Measurements from ENCODE around the gene APBB1IP.
"Not testable (repeated sequence)": the region's sequence is repeated elsewhere in the genome, so short reads cannot be mapped to it uniquely, and the experiment has no call there.

The APBB1IP gene

DNA sequence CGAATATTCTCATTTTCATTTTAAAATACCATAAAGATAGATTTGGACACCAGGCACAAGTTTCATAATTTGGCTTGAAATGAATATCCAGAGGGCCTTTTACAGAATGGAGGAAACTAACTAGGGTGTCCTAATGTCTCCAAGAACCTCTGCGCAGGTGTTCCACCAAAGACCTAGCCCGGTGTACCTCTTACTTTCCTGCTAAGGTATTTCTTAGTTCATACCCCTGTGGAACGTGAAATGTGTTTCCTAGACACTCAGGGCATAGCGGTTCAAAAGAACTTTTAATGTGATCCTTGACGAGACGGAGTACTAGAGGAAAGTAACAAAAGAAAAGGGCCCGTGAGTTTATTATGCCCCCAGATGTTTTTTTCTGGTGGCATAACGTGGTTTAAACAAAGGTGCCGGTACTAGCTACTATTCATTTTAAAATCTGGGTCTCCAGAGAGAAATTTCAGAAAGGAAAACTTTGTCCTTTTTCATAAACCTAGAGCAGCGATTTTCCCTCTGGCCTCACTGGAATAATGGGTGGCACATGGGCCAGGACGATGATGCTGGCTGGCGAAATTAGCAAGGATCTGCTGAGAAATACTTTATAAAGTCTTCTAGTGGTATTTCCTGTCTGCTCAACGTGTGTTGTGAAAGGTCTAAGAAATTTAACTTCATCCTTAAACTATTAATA, 1.4 kb downstream of the APBB1IP start:
- in situ Hi-C loops (cut with MboI; ENCODE audit: low pct_unique_long_range_greater_than_20kb, low sequenced_read_pairs), result no loop called here
- peak; percentile 50 for DNase-seq

DNA sequence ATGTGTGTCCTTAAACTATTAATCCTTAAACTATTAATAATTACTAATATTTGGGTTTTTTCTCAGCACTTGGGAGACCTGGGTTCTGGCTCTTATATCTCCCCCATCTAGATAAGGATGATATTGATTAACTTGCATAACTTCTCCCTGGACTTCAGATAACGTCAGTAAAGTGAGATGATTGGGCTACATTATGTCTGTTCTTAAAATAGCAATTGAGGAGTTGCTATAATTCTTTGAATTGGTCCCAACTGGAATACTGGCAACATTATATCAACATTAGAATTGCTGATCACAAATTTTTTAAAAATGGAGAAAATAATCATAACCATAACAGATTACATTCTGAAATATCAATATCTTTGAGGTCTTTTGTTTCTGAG, 1.9 kb downstream of the APBB1IP start:
- in situ Hi-C loops (cut with MboI; ENCODE audit: low pct_unique_long_range_greater_than_20kb, low sequenced_read_pairs), result no loop called here
- no peak for DNase-seq

DNA sequence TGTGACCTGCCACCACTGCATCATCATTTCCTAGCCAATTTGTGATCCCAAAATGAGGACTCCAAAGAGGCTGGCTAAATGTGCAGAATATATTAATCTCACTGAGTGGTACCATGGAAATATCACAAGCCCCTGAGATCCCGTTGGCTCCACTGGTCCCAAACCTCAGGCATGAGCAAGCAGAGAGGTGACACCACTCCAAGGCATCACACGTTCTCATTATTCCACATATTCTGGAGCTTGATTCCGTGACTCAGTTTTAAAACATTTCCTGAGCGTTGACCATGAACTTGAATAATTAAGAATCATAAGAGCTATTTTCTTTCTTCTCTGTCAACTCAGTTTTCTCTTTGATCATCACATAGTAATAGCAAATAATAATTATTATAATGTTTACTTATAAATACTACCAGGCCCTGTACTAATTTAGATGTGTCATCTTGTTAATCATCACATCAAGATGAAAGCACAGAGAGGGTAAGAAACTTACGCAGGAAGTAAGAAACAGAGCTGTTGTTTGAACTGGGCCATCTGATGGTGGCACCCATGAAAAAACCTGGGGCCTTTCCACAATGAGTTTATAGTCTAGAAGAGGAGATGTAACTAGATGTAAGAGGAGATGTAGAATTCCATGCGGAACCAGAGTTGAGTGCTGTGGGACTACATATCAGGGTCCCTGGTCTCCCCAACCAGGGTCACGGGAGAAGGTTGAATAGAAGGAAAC, 3.5 kb downstream of the APBB1IP start:
- DNase-seq, result no peak
- in situ Hi-C loops (cut with MboI; ENCODE audit: low pct_unique_long_range_greater_than_20kb, low sequenced_read_pairs), result no loop called here

DNA sequence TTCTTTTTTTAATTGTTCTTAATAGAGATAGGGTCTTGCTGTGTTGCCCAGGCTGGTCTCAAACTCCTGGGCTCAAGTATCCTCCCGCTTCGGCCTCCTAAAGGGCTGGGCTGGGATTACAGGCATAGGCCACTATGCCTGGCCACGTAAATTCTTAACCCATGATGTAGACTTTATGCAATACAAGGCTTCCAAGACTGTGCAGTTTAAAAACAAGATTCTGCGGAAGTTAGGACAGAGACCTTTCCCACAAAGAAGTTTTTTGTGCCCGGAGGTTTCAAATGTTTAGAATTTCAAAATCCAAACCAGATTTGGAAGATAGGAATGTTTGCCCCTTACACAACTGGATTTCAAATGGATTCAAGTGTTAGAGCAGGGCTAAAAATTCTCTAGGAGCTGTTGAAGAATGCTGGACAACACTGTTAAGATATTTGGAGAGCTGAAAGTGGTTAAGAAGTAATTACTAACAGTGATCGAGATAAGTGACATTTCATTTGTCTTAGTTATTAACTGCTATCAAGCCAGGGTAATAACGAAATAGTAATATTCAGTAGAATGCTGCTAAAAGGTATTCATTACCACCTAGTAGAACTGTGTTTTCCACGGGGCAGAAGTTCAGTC, 7.4 kb downstream of the APBB1IP start:
- in situ Hi-C loops (cut with MboI; ENCODE audit: low pct_unique_long_range_greater_than_20kb, low sequenced_read_pairs), result no loop called here
- no peak for DNase-seq

DNA sequence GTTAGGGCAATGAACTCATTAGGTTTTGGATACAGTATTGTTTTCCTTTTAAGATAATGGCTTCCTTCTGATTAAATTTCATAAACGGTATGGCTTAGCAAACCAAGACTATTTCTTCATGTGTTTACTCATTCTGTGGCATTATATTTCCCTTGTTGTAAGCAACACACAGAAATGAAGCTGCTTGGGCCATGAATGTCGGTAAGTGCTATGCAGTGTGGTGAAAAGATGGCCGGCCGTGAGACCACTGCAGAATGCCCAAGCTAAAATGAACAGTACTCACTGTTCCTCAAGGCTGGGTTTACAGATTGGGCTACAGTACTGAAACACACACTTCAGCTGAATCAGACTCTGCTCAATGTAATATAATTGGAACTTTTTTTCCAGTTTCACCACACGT, 8.1 kb downstream of the APBB1IP start:
- in situ Hi-C loops (cut with MboI; ENCODE audit: low pct_unique_long_range_greater_than_20kb, low sequenced_read_pairs), result no loop called here
- DNase-seq, result no peak

DNA sequence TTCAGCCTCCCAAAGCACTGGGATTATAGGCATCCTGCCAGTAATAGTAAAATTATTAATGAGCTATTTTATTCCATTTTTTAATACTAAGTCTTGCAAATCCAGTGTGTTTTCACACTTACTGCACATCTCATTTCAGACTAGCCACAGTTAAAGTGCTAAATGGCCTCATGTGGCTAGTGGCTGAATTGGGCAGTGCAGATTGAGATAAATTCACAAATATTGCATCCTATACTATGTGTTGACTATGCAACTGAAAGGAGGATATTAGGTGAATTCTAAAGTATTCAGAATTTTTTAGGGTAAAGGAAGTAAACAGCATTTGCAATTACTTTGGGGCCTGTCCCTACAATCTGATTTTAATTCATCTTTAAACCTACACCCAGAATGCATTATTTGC, 10.2 kb downstream of the APBB1IP start:
- DNase-seq, result no peak
- in situ Hi-C loops (cut with MboI; ENCODE audit: low pct_unique_long_range_greater_than_20kb, low sequenced_read_pairs), result no loop called here

DNA sequence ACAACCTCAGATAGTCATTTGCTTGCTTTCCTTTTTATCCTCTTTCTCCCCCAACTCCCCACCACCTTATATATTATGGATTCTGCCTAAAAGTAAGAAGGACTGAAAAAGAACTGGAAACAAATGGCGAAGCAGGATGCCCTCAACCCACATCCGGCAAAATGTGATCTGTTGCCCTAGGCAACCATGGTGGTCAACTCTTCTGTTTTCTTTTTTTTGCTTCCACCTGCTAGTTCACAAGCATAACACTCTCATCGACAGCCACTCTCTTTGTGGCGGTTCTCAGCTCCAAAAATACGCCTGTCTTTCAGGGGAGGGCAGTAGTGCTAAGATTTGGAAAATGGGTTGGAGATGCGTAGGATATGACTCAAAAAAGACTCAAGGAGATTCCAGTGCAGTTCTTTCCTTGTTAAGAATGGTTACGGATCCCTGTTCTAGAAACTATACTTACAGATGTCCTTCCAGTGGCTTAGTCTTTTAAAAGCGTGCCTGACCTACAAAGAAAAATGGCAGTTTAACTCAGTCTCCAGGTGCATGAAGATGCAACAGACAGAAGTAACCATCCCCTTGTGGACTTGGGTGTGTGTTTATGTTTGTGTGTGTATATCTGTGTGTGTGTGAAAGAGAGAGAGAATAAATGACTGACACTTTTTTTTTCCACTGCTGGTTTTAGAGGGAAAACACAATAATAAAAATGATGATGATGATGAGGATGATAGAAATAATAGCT, 10.7 kb downstream of the APBB1IP start:
- in situ Hi-C loops (cut with MboI; ENCODE audit: low pct_unique_long_range_greater_than_20kb, low sequenced_read_pairs), result no loop called here
- no peak for DNase-seq

DNA sequence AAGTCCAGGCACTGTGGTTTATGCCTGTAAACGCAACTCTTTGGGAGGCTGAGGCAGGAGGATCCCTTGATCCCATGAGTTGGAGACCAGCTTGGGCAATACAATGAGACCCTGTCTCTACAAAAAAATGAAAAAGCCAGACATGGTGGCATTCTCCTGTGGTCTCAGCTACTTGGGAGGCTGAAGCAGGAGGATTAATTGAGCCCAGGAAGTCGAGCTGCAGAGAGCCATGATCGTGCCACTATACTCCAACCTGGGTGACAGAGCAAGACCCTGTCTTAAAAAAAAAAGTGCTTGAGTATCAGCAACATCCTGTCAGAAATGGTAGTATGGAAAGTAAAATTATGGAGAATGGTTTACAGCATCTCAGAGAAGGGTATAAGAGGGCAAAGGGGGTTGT, 11.6 kb downstream of the APBB1IP start:
- in situ Hi-C loops (cut with MboI; ENCODE audit: low pct_unique_long_range_greater_than_20kb, low sequenced_read_pairs), result no loop called here
- no peak for DNase-seq

DNA sequence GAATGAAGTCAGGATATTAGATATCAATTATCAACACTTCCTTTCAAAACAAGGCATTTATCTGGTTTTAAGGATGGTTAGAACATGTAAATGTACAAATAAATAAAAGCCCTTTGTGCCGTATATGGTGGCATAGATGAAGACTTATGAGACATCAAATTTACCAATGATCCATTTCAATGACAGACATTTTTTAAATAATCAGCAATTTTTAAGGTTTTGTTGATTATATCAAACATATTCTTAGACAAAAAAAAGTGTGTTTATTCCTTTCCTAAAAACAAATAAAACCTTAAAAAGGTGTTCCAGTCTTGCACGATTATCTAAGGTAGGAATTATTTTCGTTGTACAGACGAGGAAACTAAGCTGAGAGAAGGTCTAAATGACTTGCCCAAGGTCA, 13.8 kb downstream of the APBB1IP start:
- no peak for DNase-seq
- in situ Hi-C loops (cut with MboI; ENCODE audit: low pct_unique_long_range_greater_than_20kb, low sequenced_read_pairs), result no loop called here

DNA sequence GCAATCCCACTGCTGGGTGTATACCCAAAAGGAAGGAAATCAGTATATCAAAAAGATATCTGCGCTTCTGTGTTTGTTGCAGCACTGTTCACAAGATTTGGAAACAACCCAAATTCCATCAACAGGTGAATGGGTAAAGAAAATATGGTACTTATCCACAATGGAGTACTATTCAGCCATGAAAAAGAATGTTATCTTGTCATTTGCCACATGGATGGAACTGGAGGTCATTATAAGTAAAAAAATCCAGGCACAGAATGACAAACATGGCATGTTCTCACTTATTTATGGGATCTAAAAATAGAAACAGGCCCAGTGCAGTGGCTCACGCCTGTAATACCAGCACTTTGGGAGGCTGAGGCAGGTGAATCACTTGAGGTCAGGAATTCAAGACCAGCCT, 15.7 kb downstream of the APBB1IP start:
- in situ Hi-C loops (cut with MboI; ENCODE audit: low pct_unique_long_range_greater_than_20kb, low sequenced_read_pairs), result no loop called here

DNA sequence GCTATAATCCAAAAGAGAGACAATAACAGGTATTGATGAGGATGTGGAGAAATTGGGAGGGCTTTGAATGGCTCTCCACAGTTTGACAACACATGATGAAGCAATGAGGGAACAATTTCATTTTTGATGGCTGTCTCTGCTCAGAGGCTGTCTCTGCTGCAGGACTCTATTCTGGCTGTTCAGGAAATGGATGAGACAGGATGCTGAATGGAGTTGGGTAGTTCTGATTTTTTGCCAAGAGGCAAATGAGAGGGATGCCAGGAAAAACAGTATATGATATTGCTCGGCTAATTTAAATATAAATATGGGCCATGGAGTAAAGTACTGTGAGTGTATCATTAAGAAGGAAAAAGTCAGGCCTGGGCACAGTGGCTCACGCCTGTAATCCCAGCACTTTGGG, 16.8 kb downstream of the APBB1IP start:
- in situ Hi-C loops (cut with MboI; ENCODE audit: low pct_unique_long_range_greater_than_20kb, low sequenced_read_pairs), result no loop called here

More for the DNA sequence above, 15.7 kb downstream of the APBB1IP start:
- DNase-seq, result no peak

DNA sequence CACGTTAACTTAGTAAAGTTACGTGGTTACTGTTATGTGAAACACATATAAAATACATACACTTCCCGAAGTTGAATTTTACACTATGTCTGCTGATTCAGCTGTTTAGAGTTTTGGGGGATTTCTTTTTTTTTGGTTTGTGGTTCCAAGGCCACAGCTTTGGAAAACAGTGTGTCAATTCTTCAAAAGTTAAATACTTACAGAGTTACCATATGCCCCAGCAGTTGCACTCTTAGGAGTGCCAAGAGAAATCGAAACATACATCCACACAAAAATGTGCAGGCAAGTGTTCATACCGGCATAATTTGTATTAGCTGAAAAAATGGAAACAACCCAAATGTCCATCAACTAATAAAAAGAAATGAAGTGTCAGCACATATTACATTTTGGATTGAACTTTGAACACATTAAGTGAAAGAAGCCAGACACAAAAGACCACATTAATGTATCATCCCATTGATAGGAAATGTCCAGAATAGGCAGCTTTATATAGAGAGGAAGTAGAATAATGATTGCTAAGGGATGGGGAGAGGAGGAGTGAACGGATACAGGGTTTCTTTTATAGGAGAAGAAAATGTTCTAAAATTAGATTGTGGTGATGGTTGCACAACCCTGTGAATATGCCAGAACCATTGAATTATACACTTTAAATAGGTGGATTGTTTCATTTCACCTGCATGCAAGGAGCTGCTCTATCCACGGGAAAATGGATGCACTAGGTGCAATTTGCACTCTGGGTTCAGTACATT, 17.6 kb downstream of the APBB1IP start:
- DNase-seq, result peak; percentile 78

More for the DNA sequence above, 16.8 kb downstream of the APBB1IP start:
- no peak for DNase-seq

DNA sequence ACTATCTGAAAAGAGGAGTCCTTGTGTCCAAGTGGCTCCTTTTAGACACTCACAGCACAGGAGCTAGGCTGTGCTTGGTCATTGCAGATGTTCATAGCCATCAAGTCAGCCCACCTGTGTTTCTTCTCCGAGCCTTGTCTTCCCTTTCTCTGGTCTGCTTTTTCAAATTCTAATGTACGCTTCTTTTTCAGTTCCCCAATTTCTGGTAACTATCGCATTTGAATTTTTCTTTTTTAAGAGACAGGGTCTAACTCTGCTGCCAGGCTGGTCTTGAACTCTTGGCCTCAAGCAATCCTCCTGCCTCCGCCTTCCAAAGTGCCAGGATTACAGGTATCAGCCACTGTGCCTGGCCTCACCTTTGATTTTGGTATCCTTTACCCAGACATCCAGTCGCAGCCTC, 18.9 kb downstream of the APBB1IP start:
- DNase-seq, result no peak
- in situ Hi-C loops (cut with MboI; ENCODE audit: low pct_unique_long_range_greater_than_20kb, low sequenced_read_pairs), result no loop called here

More for the DNA sequence above, 17.6 kb downstream of the APBB1IP start:
- in situ Hi-C loops (cut with MboI; ENCODE audit: low pct_unique_long_range_greater_than_20kb, low sequenced_read_pairs), result no loop called here

DNA sequence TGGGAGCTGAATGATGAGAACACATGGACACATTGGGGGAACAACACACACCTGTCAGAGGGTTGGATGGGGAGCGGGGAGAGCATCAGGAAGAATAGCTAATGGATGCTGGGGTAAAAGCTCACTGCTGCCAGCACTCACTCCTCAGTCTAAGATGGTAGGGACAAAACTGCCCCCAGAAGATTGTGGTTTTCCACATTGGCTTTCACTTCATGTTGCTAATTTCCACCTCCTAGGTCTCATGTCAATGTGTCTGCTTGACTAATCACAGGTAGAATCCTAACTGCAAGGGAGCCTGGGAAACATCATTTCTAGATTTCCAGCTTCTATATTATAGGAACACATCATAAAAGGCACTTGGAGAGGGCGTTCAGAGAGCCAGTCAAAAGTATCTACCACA, 22.6 kb downstream of the APBB1IP start:
- no peak for DNase-seq
- in situ Hi-C loops (cut with MboI; ENCODE audit: low pct_unique_long_range_greater_than_20kb, low sequenced_read_pairs), result no loop called here

DNA sequence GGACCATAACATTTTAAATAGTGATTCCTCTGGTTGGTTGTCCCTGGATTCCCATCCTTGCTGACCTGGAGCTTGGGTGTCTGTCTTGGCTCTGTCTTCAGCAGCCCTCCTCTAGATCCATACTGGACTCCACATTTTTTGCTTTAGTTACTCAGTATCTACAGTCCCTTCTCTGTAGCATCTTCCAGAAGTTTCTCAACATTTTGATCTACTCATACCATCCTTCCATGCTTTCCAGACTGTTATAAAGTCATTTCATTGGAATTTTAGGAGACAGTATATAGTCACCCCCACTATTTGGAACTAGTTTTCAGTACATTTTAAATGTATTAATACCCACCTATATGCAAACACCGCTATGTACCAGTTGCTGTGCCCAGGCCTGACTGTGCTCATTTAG, 25.8 kb downstream of the APBB1IP start:
- in situ Hi-C loops (cut with MboI; ENCODE audit: low pct_unique_long_range_greater_than_20kb, low sequenced_read_pairs), result no loop called here
- no peak for DNase-seq

DNA sequence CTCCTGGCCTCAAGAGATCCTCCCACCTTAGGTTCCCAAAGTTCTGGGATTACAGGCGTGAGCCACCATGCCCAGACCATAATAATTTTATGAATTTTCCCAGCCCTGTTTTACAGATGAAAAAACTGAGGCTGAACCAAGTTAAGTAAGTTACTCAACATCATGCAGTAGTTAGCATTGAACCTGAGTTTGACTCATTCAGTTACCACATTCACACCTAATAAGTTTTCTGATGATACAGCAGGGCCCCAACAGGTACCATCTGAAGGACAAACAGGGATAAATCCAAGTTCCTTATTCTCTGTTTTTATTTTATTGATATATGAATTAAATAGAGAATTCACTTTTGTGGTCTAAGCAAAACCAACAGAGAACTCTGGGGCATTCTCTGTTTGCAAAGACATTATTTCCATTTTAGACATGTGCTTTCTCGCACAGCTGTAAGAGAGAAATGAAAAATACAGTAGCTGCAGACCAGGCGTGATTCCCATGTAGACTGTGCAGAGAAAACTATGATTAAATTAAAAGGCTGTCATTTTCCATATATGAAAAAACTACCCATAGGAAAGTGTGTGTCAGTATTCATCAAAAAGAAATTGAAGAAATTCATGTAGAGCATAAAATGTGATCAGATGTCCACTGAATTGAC, 26.6 kb downstream of the APBB1IP start:
- DNase-seq, result no peak
- in situ Hi-C loops (cut with MboI; ENCODE audit: low pct_unique_long_range_greater_than_20kb, low sequenced_read_pairs), result no loop called here

DNA sequence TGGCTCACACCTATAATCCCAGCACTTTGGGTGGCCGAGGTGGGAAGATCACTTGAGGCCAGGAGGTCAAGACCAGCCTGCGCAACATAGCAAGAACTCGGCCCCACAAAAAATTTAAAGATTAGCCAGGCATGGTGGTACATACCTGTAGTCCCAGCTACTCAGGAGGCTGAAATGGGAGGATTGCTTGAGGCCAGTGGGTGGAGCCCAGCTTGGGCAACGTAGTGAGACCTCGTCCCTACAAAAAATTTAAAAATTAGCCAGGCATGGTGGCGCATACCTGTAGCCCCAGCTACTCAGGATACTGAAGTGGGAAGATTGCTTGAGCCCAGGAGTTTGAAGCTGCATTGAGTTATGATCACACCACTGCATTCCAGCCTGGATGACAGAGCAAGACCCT, 28.4 kb downstream of the APBB1IP start:
- DNase-seq; in situ Hi-C loops (cut with MboI; ENCODE audit: low pct_unique_long_range_greater_than_20kb, low sequenced_read_pairs): not testable (repeated sequence)

DNA sequence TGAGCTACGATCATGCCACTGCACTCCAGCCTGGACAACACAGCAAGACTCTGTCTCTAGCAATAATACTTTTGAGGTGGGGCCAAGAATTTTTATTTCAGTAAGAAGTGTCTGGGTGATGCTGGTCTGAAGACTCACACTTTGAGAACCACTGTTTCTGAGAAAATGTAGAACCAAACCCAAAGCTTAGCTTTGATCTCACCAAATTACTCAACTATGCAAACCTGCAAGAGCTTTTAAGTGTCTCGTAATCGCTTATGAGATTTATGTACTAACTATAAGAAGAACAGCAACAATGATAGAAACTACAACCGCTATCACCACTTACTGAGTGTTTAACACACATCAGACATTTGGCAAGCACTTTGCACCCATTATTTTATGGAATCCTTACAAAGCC, 29.5 kb downstream of the APBB1IP start:
- DNase-seq, result no peak
- in situ Hi-C loops (cut with MboI; ENCODE audit: low pct_unique_long_range_greater_than_20kb, low sequenced_read_pairs), result no loop called here

DNA sequence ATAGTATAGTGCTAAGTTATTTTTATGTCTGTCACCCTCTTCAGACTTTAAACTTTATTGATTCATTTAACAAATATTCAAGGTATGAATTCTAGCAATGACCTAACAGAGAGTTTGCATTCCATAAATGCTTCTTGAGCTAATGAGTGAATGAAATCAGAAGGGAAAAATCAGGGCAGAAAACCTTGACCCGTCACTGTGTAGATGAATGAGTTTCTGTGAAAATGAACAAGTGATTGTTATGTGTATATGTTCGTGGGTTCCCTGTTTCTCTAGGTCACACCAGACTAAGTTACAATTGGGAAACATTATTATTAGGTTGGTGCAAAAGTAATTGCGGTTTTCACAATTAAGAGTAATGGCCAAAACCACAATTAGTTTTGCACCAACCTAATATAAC, 30.1 kb downstream of the APBB1IP start:
- in situ Hi-C loops (cut with MboI; ENCODE audit: low pct_unique_long_range_greater_than_20kb, low sequenced_read_pairs), result no loop called here
- DNase-seq, result no peak

Data from KBM-7 (cell line).